IMR-90 (cell line): ENCODE measurements around the gene RMDN2. TPM values are rescaled to one million over a fixed set of nuclear protein-coding genes. Genes with fewer than 3 reads are reported as not detected.
A peak's percentile ranks its signal among the peaks of the same experiment; 100 is the strongest.

Experiments
- ATAC-seq: fragments of 200-7000 bp; cut with Tn5 transposase; 2 replicates; pipeline ENCODE4 v1.9.1; 2020; ENCODE audit warnings: low read depth, mild to moderate bottlenecking, moderate library complexity
- BruUV-seq: library from RNA; stranded (reverse); fragments of 400-500 nt; replicated peaks from 2 replicates; lab custom pipeline; 2021; lab: Mats Ljungman, UMichigan
- CTCF ChIA-PET: fragments of 300-600 bp; formaldehyde crosslinking; extraction: SDS; loops from one replicate; lab custom pipeline; 2021; ENCODE audit warnings: antibody characterized with exemption; lab: Yijun Ruan, JAX
- POLR2A ChIA-PET: fragments of 300-600 bp; sonication (Branson Sonifier 250); formaldehyde crosslinking; loops from one replicate; lab custom pipeline; 2022; ENCODE audit warnings: antibody characterized with exemption; ENCODE audit not compliant: unreplicated experiment; lab: Charles Lee
- DNase-seq: peaks from one replicate; pipeline ENCODE4 v3.0.0; 2013
- H2AFZ ChIP-seq: replicated peaks from 2 replicates; pipeline ENCODE3; 2013; ENCODE audit warnings: low read length, mild to moderate bottlenecking; ENCODE audit not compliant: poor library complexity
- H2AK5ac ChIP-seq: 2 replicates; pipeline ENCODE4 v1.6.1; 2013; ENCODE audit warnings: low read depth, low read length, inconsistent platforms
- H2AK9ac ChIP-seq: replicated peaks from 2 replicates; pipeline ENCODE3; 2013; ENCODE audit warnings: mild to moderate bottlenecking, low read depth, low read length, moderate library complexity; ENCODE audit not compliant: poor library complexity
- H2BK120ac ChIP-seq: 2 replicates; pipeline ENCODE4 v1.6.1; 2013; ENCODE audit warnings: low read depth, low read length, inconsistent platforms
- H2BK15ac ChIP-seq: 3 replicates; pipeline ENCODE4 v1.6.1; 2013; ENCODE audit warnings: low read depth, low read length, inconsistent platforms
- H2BK20ac ChIP-seq: 2 replicates; pipeline ENCODE4 v1.6.1; 2013; ENCODE audit warnings: low read depth, mild to moderate bottlenecking, inconsistent platforms, low read length, moderate library complexity
- H2BK5ac ChIP-seq: 2 replicates; pipeline ENCODE4 v1.6.1; 2013; ENCODE audit warnings: mild to moderate bottlenecking, low read depth, low read length, inconsistent platforms; ENCODE audit not compliant: poor library complexity, severe bottlenecking
- H3K14ac ChIP-seq: replicated peaks from 2 replicates; pipeline ENCODE4 v1.6.1; 2013; ENCODE audit warnings: low read depth, low read length, inconsistent platforms
- H3K18ac ChIP-seq: 2 replicates; pipeline ENCODE4 v1.6.1; 2013; ENCODE audit warnings: low read depth, low read length, control low read depth
- H3K23ac ChIP-seq: 2 replicates; pipeline ENCODE4 v1.6.1; 2013; ENCODE audit warnings: low read depth, low read length, inconsistent platforms
- H3K27ac ChIP-seq: 2 replicates; pipeline ENCODE4 v1.5.1; 2013; ENCODE audit warnings: mild to moderate bottlenecking, control low read depth, low read length; ENCODE audit not compliant: insufficient read depth
- H3K27me3 ChIP-seq: 2 replicates; pipeline ENCODE4 v1.6.1; 2013; ENCODE audit warnings: low read length; ENCODE audit not compliant: control insufficient read depth, insufficient read depth
- H3K36me3 ChIP-seq: 2 replicates; pipeline ENCODE4 v1.6.1; 2013; ENCODE audit warnings: low read length, mixed read lengths; ENCODE audit not compliant: control insufficient read depth, insufficient read depth
- H3K4ac ChIP-seq: 2 replicates; pipeline ENCODE4 v1.6.1; 2013; ENCODE audit warnings: low read depth, low read length, inconsistent platforms
- H3K4me1 ChIP-seq: 2 replicates; pipeline ENCODE4 v1.6.1; 2013; ENCODE audit warnings: low read length, mixed read lengths; ENCODE audit not compliant: control insufficient read depth, insufficient read depth
- H3K4me2 ChIP-seq: 2 replicates; pipeline ENCODE4 v1.6.1; 2013; ENCODE audit warnings: low read depth, mild to moderate bottlenecking, control low read depth, low read length, moderate library complexity
- H3K4me3 ChIP-seq: 2 replicates; pipeline ENCODE4 v1.5.1; 2013; ENCODE audit warnings: low read depth, mild to moderate bottlenecking, control low read depth, low read length, moderate library complexity; ENCODE audit not compliant: insufficient read depth
- H3K56ac ChIP-seq: 2 replicates; pipeline ENCODE4 v1.6.1; 2013; ENCODE audit warnings: low read length, inconsistent platforms; ENCODE audit not compliant: insufficient read depth; ENCODE audit errors: extremely low read depth
- H3K79me1 ChIP-seq, 2 experiments: 2 replicates each; pipeline ENCODE4 v1.6.1; 2013; ENCODE audit warnings: low read length in 2 of 2, inconsistent platforms in 1 of 2, low read depth in 1 of 2
- H3K9ac ChIP-seq: 2 replicates; pipeline ENCODE4 v1.6.1; 2013; ENCODE audit warnings: low read depth, low read length, control low read depth
- H3K9me1 ChIP-seq: 2 replicates; pipeline ENCODE4 v1.6.1; 2013; ENCODE audit warnings: low read length, inconsistent platforms; ENCODE audit not compliant: insufficient read depth
- H3K9me3 ChIP-seq: 2 replicates; pipeline ENCODE4 v1.6.1; 2013; ENCODE audit warnings: low read length; ENCODE audit not compliant: control insufficient read depth, insufficient read depth
- H4K20me1 ChIP-seq: 2 replicates; pipeline ENCODE4 v1.6.1; 2013; ENCODE audit warnings: low read length, inconsistent platforms; ENCODE audit not compliant: insufficient read depth
- H4K5ac ChIP-seq: 2 replicates; pipeline ENCODE4 v1.6.1; 2013; ENCODE audit warnings: mild to moderate bottlenecking, low read depth, low read length, control low read depth
- H4K8ac ChIP-seq, 2 experiments: 2 replicates each; pipeline ENCODE4 v1.6.1; 2013; ENCODE audit warnings: low read depth in 2 of 2, low read length in 2 of 2, control low read depth in 1 of 2, inconsistent platforms in 1 of 2
- H4K91ac ChIP-seq: 2 replicates; pipeline ENCODE4 v1.6.1; 2013; ENCODE audit warnings: low read depth, low read length, inconsistent platforms; ENCODE audit not compliant: insufficient read depth
- CHD1 ChIP-seq: IDR thresholded peaks from 2 replicates; pipeline ENCODE4 v1.6.1; 2012; ENCODE audit warnings: low read depth, low read length, improper control_type of control experiment
- MAFK ChIP-seq: IDR thresholded peaks from 2 replicates; pipeline ENCODE4 v1.6.1; 2012; ENCODE audit warnings: low read depth, low read length, improper control_type of control experiment
- POLR2A ChIP-seq: IDR thresholded peaks from 2 replicates; pipeline ENCODE4 v1.6.1; 2012; ENCODE audit warnings: mild to moderate bottlenecking, low read depth, low read length
- RCOR1 ChIP-seq: IDR thresholded peaks from 2 replicates; pipeline ENCODE4 v1.6.1; 2012; ENCODE audit warnings: mild to moderate bottlenecking, low read length, improper control_type of control experiment; ENCODE audit not compliant: insufficient replicate concordance
- WGBS, 2 experiments: methylation state at CpG; one replicate each; pipeline versions ENCODE4 v1.1.5 to v1.1.7; 2013; ENCODE audit warnings: missing lambda C conversion rate in 2 of 2; ENCODE audit not compliant: insufficient read length in 1 of 2; ENCODE audit errors: extremely low coverage in 2 of 2; 5-methylcytosine and 5-hydroxymethylcytosine counted together
- dilution Hi-C: fragments of 300-500 bp; cut with HindIII; formaldehyde crosslinking; loops from one replicate; pipeline ENCODE4 v1.14.3; 2018; ENCODE audit warnings: low sequenced_read_pairs; ENCODE audit not compliant: unreplicated experiment
- in situ Hi-C: fragments of 300-500 bp; cut with MboI; formaldehyde crosslinking; loops from 3 replicates; pipeline ENCODE4 v1.14.3; 2019; ENCODE audit warnings: low sequenced_read_pairs, inconsistent platforms, mixed read lengths
- intact Hi-C: fragments of 100-400 bp; cut with micrococcal nuclease; formaldehyde crosslinking; loops from 2 replicates; pipeline ENCODE4 v1.10.0; 2022
- polyA plus RNA-seq, 3 experiments: library from polyadenylated mRNA; depleted of rRNA; stranded (reverse); fragments of >200 nt; gene quantifications; 2 replicates each; pipeline ENCODE4 v1.2.3, GENCODE V29; 2012; ENCODE audit warnings: low replicate concordance in 1 of 3
- total RNA-seq: library from RNA; depleted of rRNA; stranded (reverse); fragments of >200 nt; gene quantifications from 2 replicates; pipeline ENCODE4 v1.2.3, GENCODE V29; 2012
- TF ChIP-seq, protein P1 (sequence below): conservative IDR thresholded peaks from 2 replicates; pipeline ENCODE4 v1.5.1; 2012; ENCODE audit warnings: mild to moderate bottlenecking, low read depth, low read length, improper control_type of control experiment

Gene RMDN2
- total and polyA plus RNA-seq, 2 of the 4 experiments (the other 2 are of a cell fraction), result 2.3 to 3.0 TPM

DNA sequence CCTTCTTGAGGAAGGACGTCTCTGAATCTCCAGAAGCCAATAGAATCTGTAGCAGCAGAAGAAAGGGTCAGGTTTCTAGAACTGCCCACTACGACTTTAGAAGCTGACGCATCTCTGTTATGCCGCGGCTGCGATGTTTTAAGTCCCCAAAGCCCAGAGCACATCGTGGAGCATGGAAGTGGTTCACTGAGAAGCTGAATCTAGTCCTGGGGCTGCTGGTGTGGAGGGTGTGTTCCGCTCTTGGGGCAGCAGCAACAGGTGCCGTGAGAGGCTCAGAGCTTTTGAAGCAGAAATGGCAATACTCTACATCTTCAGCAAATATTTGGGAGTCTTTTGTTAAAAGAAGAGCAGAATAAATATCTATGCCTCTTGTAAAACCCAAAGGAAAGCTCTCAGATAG lies 48.9 kb upstream of the RMDN2 start:
- dilution Hi-C loops (no loop called here), in situ Hi-C loops (loop anchor here (5.0 to 25.0 kb wide), 2 partner anchors 479 to 714 kb away; partner anchors contain the start of gene EIF2AK2), intact Hi-C loops (loop anchor here (2.0 kb wide), 2 partner anchors 43 to 107 kb away; no protein-coding TSS in a partner anchor)
- no peak overlapping the region for H3K9ac ChIP-seq
- H3K14ac ChIP-seq, result 0 out of 2 replicates have a peak overlapping the region, but pooled peaks have one; percentile 4
- H3K36me3 ChIP-seq, result no peaks in the 10 kb centered on the region
- H3K4me2 ChIP-seq, result no peak overlapping the region
- no peak overlapping the region for H4K8ac ChIP-seq
- no peak overlapping the region for H3K56ac ChIP-seq
- no peak overlapping the region for H3K27ac ChIP-seq
- H2AK9ac ChIP-seq, result no peak overlapping the region
- H2AFZ ChIP-seq, result no peak overlapping the region
- POLR2A ChIA-PET, result no interaction called here
- H3K27me3 ChIP-seq, result peaks cover 2% of the 10 kb centered on the region; the same call in 1 of the 2 replicates
- no peak overlapping the region for H3K4me3 ChIP-seq
- H2BK15ac ChIP-seq, result no peak overlapping the region
- no peak overlapping the region; the same call in 1 of the 2 replicates for H4K5ac ChIP-seq
- DNase-seq (no peak), ATAC-seq (no peak)
- BruUV-seq, result no TSS peak
- H2AK5ac ChIP-seq, result no peak overlapping the region
- H2BK5ac ChIP-seq, result no peak overlapping the region
- H3K79me1 ChIP-seq, result no peaks in the 10 kb centered on the region
- H3K4ac ChIP-seq, result peak overlapping the region; percentile 56; the same call in 1 of the 2 replicates
- CTCF ChIA-PET, result interaction anchor here (2.6 kb wide), 1 partner anchor 480 kb away, joined by 24 read pairs; no protein-coding TSS in a partner anchor
- H3K9me1 ChIP-seq, result peaks cover 16% of the 10 kb centered on the region
- H2BK120ac ChIP-seq, result peak overlapping the region; percentile 66
- peak overlapping the region; percentile 77 for H2BK20ac ChIP-seq
- H3K9me3 ChIP-seq, result no peaks in the 10 kb centered on the region
- 83% methylated on average over 1 of the region's 9 CpGs; no CpG with 5 or more reads in 1 of the 2 experiments for WGBS, 2 experiments
- H3K23ac ChIP-seq, result no peak overlapping the region
- H4K20me1 ChIP-seq, result no peaks in the 10 kb centered on the region
- no peak overlapping the region for H4K91ac ChIP-seq
- peaks cover 9% of the 10 kb centered on the region for H3K4me1 ChIP-seq
- no peak overlapping the region for H3K18ac ChIP-seq
- TF ChIP-seq POLR2A (no peak), CHD1 (no peak), RCOR1 (no peak), MAFK (no peak)
- TF ChIP-seq, protein P1, sequence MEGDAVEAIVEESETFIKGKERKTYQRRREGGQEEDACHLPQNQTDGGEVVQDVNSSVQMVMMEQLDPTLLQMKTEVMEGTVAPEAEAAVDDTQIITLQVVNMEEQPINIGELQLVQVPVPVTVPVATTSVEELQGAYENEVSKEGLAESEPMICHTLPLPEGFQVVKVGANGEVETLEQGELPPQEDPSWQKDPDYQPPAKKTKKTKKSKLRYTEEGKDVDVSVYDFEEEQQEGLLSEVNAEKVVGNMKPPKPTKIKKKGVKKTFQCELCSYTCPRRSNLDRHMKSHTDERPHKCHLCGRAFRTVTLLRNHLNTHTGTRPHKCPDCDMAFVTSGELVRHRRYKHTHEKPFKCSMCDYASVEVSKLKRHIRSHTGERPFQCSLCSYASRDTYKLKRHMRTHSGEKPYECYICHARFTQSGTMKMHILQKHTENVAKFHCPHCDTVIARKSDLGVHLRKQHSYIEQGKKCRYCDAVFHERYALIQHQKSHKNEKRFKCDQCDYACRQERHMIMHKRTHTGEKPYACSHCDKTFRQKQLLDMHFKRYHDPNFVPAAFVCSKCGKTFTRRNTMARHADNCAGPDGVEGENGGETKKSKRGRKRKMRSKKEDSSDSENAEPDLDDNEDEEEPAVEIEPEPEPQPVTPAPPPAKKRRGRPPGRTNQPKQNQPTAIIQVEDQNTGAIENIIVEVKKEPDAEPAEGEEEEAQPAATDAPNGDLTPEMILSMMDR, result no peak
